ENCODE data around the gene PPIL1. TPM values are rescaled to one million over a fixed set of nuclear protein-coding genes. Genes with fewer than 3 reads are reported as not detected.

The PPIL1 gene
- total RNA-seq, 1 donor from 2014 or later = 33.4 TPM

- Mint-ChIP-seq H3K27ac (ENCODE audit: unreplicated experiment) (no peak overlapping the region), H3K4me3 (ENCODE audit: unreplicated experiment) (peak overlapping the region; percentile 99), H3K36me3 (ENCODE audit: low read depth, unreplicated experiment) (peaks cover 9% of the 10 kb centered on the region), H3K9me3 (ENCODE audit: unreplicated experiment) (no peaks in the 10 kb centered on the region), H3K27me3 (ENCODE audit: unreplicated experiment) (no peaks in the 10 kb centered on the region), H3K4me1 (ENCODE audit: unreplicated experiment) (peaks cover 21% of the 10 kb centered on the region)
- DNase-seq (ENCODE audit: low spot score) = no peak
- TF ChIP-seq CTCF (IDR thresholded peaks at IDR 0.05; ENCODE audit: unreplicated experiment) = no peak
These were observed 1.5 kb downstream of the PPIL1 start for GRCh38 chr6:36873115-36873514.

- Mint-ChIP-seq H3K4me1 (ENCODE audit: unreplicated experiment) (peaks cover 35% of the 10 kb centered on the region), H3K36me3 (ENCODE audit: low read depth, unreplicated experiment) (peaks cover 9% of the 10 kb centered on the region), H3K9me3 (ENCODE audit: unreplicated experiment) (no peaks in the 10 kb centered on the region), H3K4me3 (ENCODE audit: unreplicated experiment) (no peak overlapping the region), H3K27me3 (ENCODE audit: unreplicated experiment) (no peaks in the 10 kb centered on the region), H3K27ac (ENCODE audit: unreplicated experiment) (no peak overlapping the region)
- no peak for TF ChIP-seq CTCF (IDR thresholded peaks at IDR 0.05; ENCODE audit: unreplicated experiment)
- no peak for DNase-seq (ENCODE audit: low spot score)
These were observed 2.9 kb downstream of the PPIL1 start for GRCh38 chr6:36871686-36872085.

GRCh38 chr6:36867471-36868224 is 7.0 kb downstream of the PPIL1 start:
- no peak for TF ChIP-seq CTCF (IDR thresholded peaks at IDR 0.05; ENCODE audit: unreplicated experiment)
- Mint-ChIP-seq H3K27me3 (ENCODE audit: unreplicated experiment) (no peaks in the 10 kb centered on the region), H3K36me3 (ENCODE audit: low read depth, unreplicated experiment) (peaks cover 27% of the 10 kb centered on the region), H3K9me3 (ENCODE audit: unreplicated experiment) (no peaks in the 10 kb centered on the region), H3K27ac (ENCODE audit: unreplicated experiment) (peak overlapping the region; percentile 92), H3K4me3 (ENCODE audit: unreplicated experiment) (peak overlapping the region; percentile 18), H3K4me1 (ENCODE audit: unreplicated experiment) (peaks cover 55% of the 10 kb centered on the region)
- no peak for DNase-seq (ENCODE audit: low spot score)

GRCh38 chr6:36865835-36866234 is 8.8 kb downstream of the PPIL1 start:
- Mint-ChIP-seq H3K4me3 (ENCODE audit: unreplicated experiment) (peak overlapping the region; percentile 0), H3K4me1 (ENCODE audit: unreplicated experiment) (peaks cover 58% of the 10 kb centered on the region), H3K27me3 (ENCODE audit: unreplicated experiment) (no peaks in the 10 kb centered on the region), H3K36me3 (ENCODE audit: low read depth, unreplicated experiment) (peaks cover 24% of the 10 kb centered on the region), H3K9me3 (ENCODE audit: unreplicated experiment) (no peaks in the 10 kb centered on the region), H3K27ac (ENCODE audit: unreplicated experiment) (peak overlapping the region; percentile 92)
- no peak for TF ChIP-seq CTCF (IDR thresholded peaks at IDR 0.05; ENCODE audit: unreplicated experiment)
- DNase-seq (ENCODE audit: low spot score) = no peak

Measured in endothelial cell (in vitro differentiated cells).